Endothelial cell of umbilical vein (primary cell): ENCODE results near the gene ATOX1. TPM values are rescaled to one million over a fixed set of nuclear protein-coding genes. Genes with fewer than 3 reads are reported as not detected.

Experiments used
- BruUV-seq: library from RNA; stranded (reverse); fragments of 400-500 nt; replicated peaks from 2 replicates; lab custom pipeline; 2021; lab: Mats Ljungman, UMichigan
- CTCF ChIA-PET: fragments of 300-600, 350-600 bp; sonication (Branson Sonifier 250); formaldehyde crosslinking; loops from one replicate; lab custom pipeline; 2021; ENCODE audit warnings: antibody characterized with exemption, inconsistent platforms; lab: Charles Lee
- POLR2A ChIA-PET: fragments of 300-600, 350-600 bp; sonication (Branson Sonifier 250); formaldehyde crosslinking; loops from one replicate; lab custom pipeline; 2021; ENCODE audit warnings: antibody characterized with exemption, inconsistent platforms; lab: Charles Lee
- DNase-seq: peaks from one replicate; pipeline ENCODE4 v3.0.0-alpha.2; 2011; ENCODE audit warnings: low read depth, low spot score
- FAIRE-seq: peaks from 2 replicates; lab custom pipeline; 2011; peaks lifted over from hg19 to GRCh38; lab: Jason Lieb, UNC
- H2AFZ ChIP-seq: 2 replicates; pipeline ENCODE4 v1.6.0; 2012; ENCODE audit warnings: low read depth, low read length, control low read depth, inconsistent platforms
- H3K27ac ChIP-seq: 2 replicates; pipeline ENCODE4 v1.5.1; 2011; ENCODE audit warnings: low read depth, mild to moderate bottlenecking, control low read depth, low read length, moderate library complexity; ENCODE audit not compliant: insufficient read depth
- H3K27me3 ChIP-seq, 2 experiments: 2 replicates each; pipeline versions ENCODE4 v1.6.0 to v1.6.1; 2011; ENCODE audit warnings: low read length in 2 of 2, mixed read lengths in 1 of 2; ENCODE audit not compliant: control insufficient read depth in 2 of 2, insufficient read depth in 2 of 2
- H3K36me3 ChIP-seq, 2 experiments: 2 replicates in 1 of 2; 3 replicates in 1 of 2; pipeline ENCODE4 v1.5.1; 2011; ENCODE audit warnings: low read length in 2 of 2, mild to moderate bottlenecking in 1 of 2, moderate library complexity in 1 of 2; ENCODE audit not compliant: control insufficient read depth in 2 of 2, insufficient read depth in 2 of 2; ENCODE audit errors: extremely low read depth in 1 of 2
- H3K4me1 ChIP-seq: 3 replicates; pipeline ENCODE4 v1.5.1; 2011; ENCODE audit warnings: mild to moderate bottlenecking, low read length; ENCODE audit not compliant: control insufficient read depth, insufficient read depth; ENCODE audit errors: extremely low read depth
- H3K4me2 ChIP-seq: 2 replicates; pipeline ENCODE4 v1.6.1; 2011; ENCODE audit warnings: low read length, control low read depth, mixed read lengths; ENCODE audit not compliant: insufficient read depth
- H3K4me3 ChIP-seq, 3 experiments: fragments of 200-600 bp in 1 of 3; sonication (generic), shearing (Covaris generic) in 1 of 3; replicated peaks in 1 of 3; 2 replicates each; pipeline ENCODE4 v1.5.1; 2011 to 2016; ENCODE audit warnings: control low read depth in 3 of 3, low read length in 3 of 3, mild to moderate bottlenecking in 2 of 3, inconsistent platforms in 1 of 3, low read depth in 1 of 3, moderate library complexity in 1 of 3; ENCODE audit not compliant: insufficient read depth in 1 of 3
- H3K79me2 ChIP-seq: 2 replicates; pipeline ENCODE4 v1.6.0; 2012; ENCODE audit warnings: low read length, inconsistent platforms; ENCODE audit not compliant: control insufficient read depth, insufficient read depth
- H3K9ac ChIP-seq: replicated peaks from 2 replicates; pipeline ENCODE3; 2011; ENCODE audit warnings: low read length, control low read depth; ENCODE audit not compliant: insufficient read depth; ENCODE audit errors: extremely low read depth
- H3K9me1 ChIP-seq: replicated peaks from 3 replicates; pipeline ENCODE4 v1.6.0; 2011; ENCODE audit warnings: mild to moderate bottlenecking, low read length; ENCODE audit not compliant: control insufficient read depth, insufficient read depth; ENCODE audit errors: extremely low read depth
- H3K9me3 ChIP-seq: replicated peaks from 2 replicates; pipeline ENCODE4 v1.5.1; 2012; ENCODE audit warnings: low read length, inconsistent platforms; ENCODE audit not compliant: control insufficient read depth, insufficient read depth
- H4K20me1 ChIP-seq: replicated peaks from 2 replicates; pipeline ENCODE3; 2011; ENCODE audit warnings: mild to moderate bottlenecking, low read length; ENCODE audit not compliant: control insufficient read depth, insufficient read depth; ENCODE audit errors: extremely low read depth
- CTCF ChIP-seq, 2 donors: IDR thresholded peaks; 1 replicate in 1 of 2; 2 replicates in 1 of 2; pipeline ENCODE4 v1.5.1; 2011; ENCODE audit warnings: low read length in 2 of 2, mild to moderate bottlenecking in 2 of 2, moderate library complexity in 2 of 2, control low read depth in 1 of 2, inconsistent platforms in 1 of 2, low read depth in 1 of 2; ENCODE audit not compliant: insufficient read depth in 1 of 2; ENCODE audit errors: extremely low read depth in 1 of 2
- EZH2 ChIP-seq: IDR thresholded peaks from 2 replicates; pipeline ENCODE4 v1.6.1; 2012; ENCODE audit warnings: borderline replicate concordance, low read depth, mild to moderate bottlenecking, moderate library complexity, low read length, inconsistent platforms; ENCODE audit not compliant: severe bottlenecking
- FOS ChIP-seq: IDR thresholded peaks from 2 replicates; pipeline ENCODE4 v1.6.1; 2011; ENCODE audit warnings: mild to moderate bottlenecking, low read length, moderate library complexity, borderline replicate concordance; ENCODE audit not compliant: insufficient read depth
- GATA2 ChIP-seq: IDR thresholded peaks from 2 replicates; pipeline ENCODE4 v1.7.0; 2011; ENCODE audit warnings: low read depth, mild to moderate bottlenecking, moderate library complexity, mixed read lengths, low read length; ENCODE audit not compliant: insufficient read length, insufficient read depth
- JUN ChIP-seq: IDR thresholded peaks from 2 replicates; pipeline ENCODE4 v1.6.1; 2011; ENCODE audit warnings: borderline replicate concordance, low read depth; ENCODE audit not compliant: insufficient read length, insufficient read depth
- MAX ChIP-seq: IDR thresholded peaks from 2 replicates; pipeline ENCODE4 v1.6.1; 2011; ENCODE audit not compliant: insufficient read depth, insufficient read length
- MYC ChIP-seq: IDR thresholded peaks from one replicate; pipeline ENCODE4 v1.6.1; 2011; ENCODE audit warnings: mild to moderate bottlenecking, low read depth, low read length
- POLR2A ChIP-seq: IDR thresholded peaks from 2 replicates; pipeline ENCODE4 v1.6.1; 2012; ENCODE audit warnings: low read depth, mild to moderate bottlenecking, control low read depth, low read length
- POLR2AphosphoS5 ChIP-seq: IDR thresholded peaks from 2 replicates; pipeline ENCODE4 v1.6.1; 2012; ENCODE audit warnings: low read depth, mild to moderate bottlenecking, control low read depth, low read length, moderate library complexity; ENCODE audit not compliant: insufficient read depth
- dilution Hi-C: fragments of 300-500 bp; cut with MboI; formaldehyde crosslinking; loops from one replicate; pipeline ENCODE4 v1.15.0; 2019; ENCODE audit warnings: low sequenced_read_pairs; ENCODE audit not compliant: extremely low pct_ligation_motif_present
- intact Hi-C: fragments of 100-400 bp; cut with micrococcal nuclease; formaldehyde crosslinking; loops from one replicate; pipeline ENCODE4 v1.10.0; 2022
- polyA plus RNA-seq, 4 experiments: library from polyadenylated mRNA; depleted of rRNA in 3 of 4; stranded (reverse) in 3 of 4; unstranded in 1 of 4; fragments of >200 nt; gene quantifications; 2 replicates each; pipeline versions ENCODE4 v1.2.1 to v1.2.3, GENCODE V29; 2011 to 2012; ENCODE audit warnings: missing spikeins in 1 of 4
- total RNA-seq: library from RNA; stranded (reverse); gene quantifications from 2 replicates; pipeline ENCODE4 v1.2.3, GENCODE V29; 2021

ATOX1 gene
- total and polyA plus RNA-seq, 2 donors (not counting 3 experiments of a cell fraction or from before 2014, with no cell fraction given) = 113 to 292 TPM

DNA sequence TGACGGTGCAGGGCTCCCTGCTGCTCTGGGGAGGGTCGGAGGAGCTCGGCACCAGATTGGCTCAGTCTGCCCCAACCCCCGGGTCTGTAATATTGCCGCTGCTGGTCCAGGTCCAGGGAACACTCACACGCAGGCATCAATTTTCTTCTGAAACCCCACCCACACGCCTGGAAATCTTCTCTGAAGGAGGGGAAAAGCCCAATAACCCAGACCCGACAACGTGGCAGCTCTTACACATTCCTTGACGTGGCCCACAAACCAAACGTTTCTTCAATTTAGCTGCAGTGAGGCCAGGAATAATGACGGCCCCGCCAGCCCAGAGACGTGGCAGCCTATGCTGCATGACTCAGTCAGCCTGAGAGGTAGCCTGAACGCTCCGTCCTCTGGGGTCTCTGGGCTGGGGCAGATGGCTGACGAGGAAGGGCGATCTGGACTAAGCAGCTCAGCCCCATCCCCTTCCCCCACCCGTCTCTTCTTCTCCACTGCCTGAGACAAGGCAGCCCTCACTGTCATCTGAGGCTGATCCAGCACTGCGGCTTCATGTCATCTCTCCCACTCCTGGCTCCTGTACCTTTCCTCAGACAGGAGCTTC, 61.9 kb downstream of the ATOX1 start:
- BruUV-seq = no TSS peak
- intact Hi-C loops = no loop called here
- no peak for TF ChIP-seq MYC
- no peak for TF ChIP-seq JUN
- no peak for TF ChIP-seq CTCF (IDR thresholded peaks at IDR 0.05; ENCODE audit: extremely low read depth in 1 of 2, insufficient read depth in 1 of 2, low read depth in 1 of 2, low read length in 2 of 2)
- no peak for TF ChIP-seq FOS
- no peak for TF ChIP-seq MAX
- TF ChIP-seq GATA2 = no peak
- TF ChIP-seq POLR2A = no peak
- TF ChIP-seq EZH2 = no peak
- TF ChIP-seq POLR2AphosphoS5 = no peak

More for the DNA sequence above, 61.9 kb downstream of the ATOX1 start:
- Histone ChIP-seq H3K9ac (no peak overlapping the region), H2AFZ (peak overlapping the region; percentile 20), H3K79me2 (no peaks in the 10 kb centered on the region), H3K9me1 (no peaks in the 10 kb centered on the region), H3K4me2 (no peak overlapping the region), H3K36me3 (no peaks in the 10 kb centered on the region), H3K27ac (no peak overlapping the region), H3K27me3 (no peaks in the 10 kb centered on the region), H3K4me3 (no peak overlapping the region), H3K4me1 (peaks cover 12% of the 10 kb centered on the region), H3K9me3 (no peaks in the 10 kb centered on the region), H4K20me1 (no peaks in the 10 kb centered on the region)
- ChIA-PET POLR2A (interaction anchor here (1.8 to 6.3 kb wide), 2 partner anchors 9 to 12 kb away, joined by 4 to 76 read pairs; partner anchors contain the start of gene SPARC), CTCF (interaction anchor here (1.1 to 1.7 kb wide), 6 partner anchors 10 to 45 kb away, joined by 3 to 10 read pairs (median 4); partner anchors contain the start of gene SPARC)
- dilution Hi-C loops = no loop called here
- no peak for FAIRE-seq
- no peak for DNase-seq
